Inflammatory macrophage (primary cell): ENCODE results near the gene ATRNL1.

ENCODE experiments used
- DNase-seq, 2 donors: peaks; one replicate each; pipeline ENCODE4 v3.0.0-alpha.2; 2020 to 2022

The ATRNL1 gene

DNA sequence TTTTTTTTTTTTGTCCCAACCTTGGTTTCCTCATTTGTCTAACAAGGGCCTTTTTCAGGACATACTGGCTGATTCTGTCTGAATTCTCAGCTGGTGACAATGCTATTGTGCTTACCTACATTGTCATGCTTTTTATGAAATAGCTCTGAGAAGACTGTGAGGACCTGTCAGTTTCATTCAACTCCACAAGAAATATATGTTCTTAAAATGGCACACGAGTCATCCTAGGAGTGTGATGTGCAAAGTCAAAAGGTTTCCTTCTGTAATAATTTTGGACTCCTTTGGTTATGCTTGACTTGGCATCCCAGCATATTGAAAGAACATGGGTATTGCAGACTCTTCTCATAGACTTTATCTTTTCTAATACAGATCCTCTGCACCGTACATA, 863.8 kb downstream of the ATRNL1 start:
- no peak for DNase-seq

DNA sequence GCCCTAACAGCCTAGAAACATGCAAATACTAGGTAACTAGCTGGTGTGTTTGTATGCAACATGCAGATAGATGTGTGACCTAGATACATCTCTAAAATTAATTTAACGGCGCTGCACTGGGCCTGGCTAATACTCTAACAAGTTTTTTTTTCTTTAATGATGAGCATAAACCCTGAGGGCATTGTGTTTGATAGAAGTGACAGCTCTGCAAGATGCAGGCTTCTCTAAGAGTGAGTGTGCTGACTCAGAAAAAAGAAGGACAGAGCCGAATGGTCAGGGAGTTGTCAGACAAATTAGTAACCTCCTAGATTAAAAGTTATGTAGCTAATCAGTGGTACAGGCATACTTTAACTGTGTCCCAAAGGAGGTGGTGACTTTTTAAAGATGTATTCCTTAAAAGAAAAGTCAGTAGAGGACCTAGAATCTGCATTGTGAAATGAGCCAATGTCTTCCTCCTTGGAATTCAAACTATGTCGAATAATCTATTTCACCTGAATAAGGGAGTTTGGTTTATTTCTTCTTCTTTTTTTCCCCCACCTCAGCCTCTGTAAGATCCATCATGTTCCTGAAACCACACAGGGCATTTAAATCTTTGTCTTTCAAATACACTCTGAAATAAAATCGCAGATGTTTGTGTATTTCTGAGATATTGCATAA, 864.7 kb downstream of the ATRNL1 start:
- no peak for DNase-seq

DNA sequence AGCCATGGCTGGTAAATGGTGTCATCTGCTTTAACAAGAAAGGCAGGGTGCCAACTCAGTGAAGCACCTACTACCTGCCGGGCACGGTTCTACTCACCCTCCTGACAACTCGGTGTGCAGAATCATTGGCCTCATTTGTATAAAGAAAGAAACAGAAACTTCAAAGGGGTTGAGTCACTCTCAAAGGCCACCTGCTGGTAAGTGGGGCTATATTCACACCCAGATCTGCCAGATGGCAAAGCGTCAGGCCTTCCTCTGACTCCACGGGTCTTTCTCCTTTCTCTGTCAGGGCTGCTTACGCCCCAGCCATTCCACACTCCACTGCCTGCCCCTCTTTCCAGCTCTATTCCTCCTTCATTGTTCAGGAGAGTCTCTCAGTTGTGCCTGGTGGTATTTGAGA, 870.7 kb downstream of the ATRNL1 start:
- no peak for DNase-seq

DNA sequence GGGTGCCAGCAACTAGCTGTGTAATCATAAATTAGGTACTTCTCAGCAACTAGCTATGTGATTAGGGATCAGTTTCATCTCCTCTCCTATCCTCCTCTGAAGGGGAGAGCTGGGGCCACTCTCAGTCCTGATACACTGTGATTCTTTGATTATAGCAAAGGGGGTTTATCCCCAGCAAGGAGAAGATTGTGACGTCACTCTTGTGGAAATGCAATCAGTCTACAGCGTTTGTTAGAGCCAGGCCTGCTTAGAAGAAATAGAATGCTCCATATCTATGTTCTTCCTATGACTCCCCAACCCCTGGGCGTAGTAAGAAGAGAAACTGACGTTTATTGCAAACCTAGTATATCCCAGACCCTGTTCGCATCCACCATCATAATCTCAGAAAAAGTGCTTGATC, 871.7 kb downstream of the ATRNL1 start:
- no peak for DNase-seq

DNA sequence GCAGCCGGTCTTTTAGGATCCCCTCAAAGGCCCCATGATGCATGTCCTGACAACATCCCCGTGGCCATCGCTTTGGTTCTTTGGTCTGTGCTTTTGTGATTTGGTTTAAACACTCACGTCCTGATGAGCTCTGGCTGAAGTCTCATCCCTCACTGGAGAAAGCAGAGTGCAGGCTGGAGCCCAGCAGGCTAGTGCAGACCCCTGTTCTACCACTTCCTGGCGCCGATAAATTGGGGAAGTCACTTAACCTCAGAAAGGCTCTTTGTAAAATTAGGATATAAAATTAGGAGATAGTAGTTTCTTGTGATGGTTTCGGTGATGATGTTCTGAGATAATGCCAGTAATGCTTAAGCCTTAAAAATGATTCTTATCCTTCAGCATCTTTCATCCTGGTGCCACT, 872.2 kb downstream of the ATRNL1 start:
- no peak for DNase-seq

DNA sequence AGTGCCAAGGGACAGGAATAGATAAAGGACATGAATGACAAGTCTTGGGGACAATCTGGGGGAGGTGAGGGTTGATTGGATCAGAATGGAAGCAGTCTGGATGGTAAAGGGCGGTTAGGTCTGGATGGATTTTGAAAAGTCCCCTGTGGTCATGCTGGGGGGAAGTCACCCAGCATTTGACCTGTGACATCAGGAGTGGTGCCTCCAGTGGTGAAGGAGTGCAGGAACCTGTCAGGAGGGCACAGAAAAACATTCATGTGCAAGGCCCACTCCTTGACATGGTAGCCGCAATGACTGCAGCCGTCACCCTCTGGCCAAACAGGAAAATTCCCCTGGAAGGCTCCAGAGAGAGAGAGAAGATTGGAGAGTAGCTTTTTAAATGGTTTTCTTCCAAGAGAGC, 875.1 kb downstream of the ATRNL1 start:
- DNase-seq: no peak

DNA sequence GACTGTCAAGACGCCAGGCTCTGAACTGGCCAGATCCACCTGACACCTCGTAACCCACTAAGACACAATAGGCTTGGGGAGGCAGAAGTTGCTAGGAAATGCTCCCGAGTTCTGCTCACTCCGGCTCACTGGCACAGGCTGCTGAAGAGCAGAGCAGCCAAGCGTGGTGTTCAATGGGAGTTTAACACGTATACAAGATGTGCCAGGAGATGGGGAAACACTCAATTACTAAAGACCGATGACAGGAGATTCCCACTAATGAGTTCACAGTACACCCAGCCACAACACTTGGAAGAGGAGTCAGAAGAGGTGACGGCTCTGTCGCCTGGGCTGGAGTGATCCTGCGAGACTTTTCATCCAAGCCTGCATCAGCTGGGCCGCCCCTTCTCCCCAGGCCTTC, 876.4 kb downstream of the ATRNL1 start:
- DNase-seq: no peak

DNA sequence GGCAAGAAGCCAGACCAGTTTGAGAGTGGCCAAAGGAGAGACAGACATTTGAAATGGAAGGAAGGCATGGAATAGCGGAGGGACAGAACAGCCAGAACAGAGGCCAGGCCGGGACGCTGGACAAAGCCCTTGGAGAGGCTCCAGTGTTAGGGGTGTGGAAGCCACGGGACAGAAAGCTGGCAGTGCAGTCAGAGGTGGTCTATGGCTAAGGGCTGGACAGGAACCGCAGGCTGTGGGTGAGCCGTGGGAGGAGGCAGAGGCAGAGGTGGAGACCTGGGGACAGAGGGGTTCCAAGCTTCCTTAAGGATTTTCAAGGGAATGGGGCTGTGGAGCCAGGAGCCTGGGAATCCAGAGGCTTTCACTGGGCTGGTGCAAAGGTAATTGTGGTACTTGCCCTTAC, 878.8 kb downstream of the ATRNL1 start:
- DNase-seq: no peak

DNA sequence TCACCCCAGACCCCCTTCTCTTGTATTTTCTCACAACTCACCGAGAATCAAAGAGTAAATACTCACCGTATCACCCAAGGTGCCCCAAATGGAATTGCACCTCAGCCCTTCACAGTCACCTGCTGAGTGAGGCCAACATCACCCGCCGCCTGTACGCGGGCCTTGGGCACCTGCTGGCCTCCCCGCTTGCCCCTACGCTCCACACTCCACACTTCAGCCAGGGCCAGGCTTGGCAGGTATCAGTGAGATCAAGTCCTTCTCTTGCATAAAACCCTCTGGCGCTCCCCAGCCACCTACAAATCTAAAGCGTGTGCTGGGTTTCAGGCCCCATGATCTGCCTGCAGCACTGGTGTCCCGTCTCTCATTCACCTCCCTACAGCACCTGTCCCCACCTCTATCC, 879.3 kb downstream of the ATRNL1 start:
- DNase-seq: no peak

DNA sequence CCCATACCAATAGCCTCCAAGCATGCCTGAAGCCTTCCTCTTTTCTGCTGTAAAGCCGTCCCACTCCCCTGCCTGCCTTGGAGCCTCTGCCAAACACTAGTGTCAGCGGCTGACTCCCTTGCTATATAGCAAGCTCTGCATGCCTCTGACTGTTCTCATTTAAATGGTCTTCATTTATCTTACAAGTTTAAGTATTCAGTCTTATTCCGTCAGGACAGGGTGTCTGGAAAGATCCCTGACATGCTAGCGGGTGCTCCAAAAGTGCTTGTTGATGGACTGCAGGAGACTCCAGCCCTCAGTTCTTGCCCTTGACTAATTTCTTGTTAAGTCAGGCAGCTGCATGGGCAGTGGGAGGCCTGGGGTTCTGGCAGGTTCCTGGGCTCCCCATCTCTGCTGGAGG, 881.2 kb downstream of the ATRNL1 start:
- no peak for DNase-seq

DNA sequence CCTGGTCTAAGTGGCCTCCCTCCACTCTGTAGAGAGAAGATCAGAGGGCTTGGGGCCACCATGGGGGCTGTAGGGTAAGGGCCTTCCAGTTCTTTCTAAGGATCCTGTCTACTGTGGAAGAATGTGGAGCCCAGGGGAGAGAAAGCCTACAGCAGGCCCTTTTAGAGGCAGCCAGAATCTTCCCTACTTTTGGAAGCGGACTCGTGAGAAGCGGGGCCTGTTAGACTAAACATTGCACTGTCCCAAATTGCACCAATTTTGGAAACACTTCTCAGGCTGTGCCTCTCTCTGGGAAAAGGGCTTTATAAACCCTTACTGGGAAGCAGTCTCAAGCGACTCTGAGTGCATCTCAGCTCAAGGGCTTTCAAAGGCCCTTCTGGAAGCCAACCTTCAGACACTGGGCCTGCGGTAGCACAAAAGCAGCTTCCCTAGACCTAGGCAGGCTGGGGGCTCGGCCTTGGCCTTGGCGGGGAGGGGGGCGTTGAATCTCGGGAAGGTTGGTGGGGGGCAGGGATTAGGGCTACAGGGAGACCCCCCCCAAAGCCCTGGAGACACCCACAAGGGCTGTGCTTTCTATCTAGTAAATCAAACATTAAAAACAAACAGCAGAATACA, 881.8 kb downstream of the ATRNL1 start:
- no peak for DNase-seq

DNA sequence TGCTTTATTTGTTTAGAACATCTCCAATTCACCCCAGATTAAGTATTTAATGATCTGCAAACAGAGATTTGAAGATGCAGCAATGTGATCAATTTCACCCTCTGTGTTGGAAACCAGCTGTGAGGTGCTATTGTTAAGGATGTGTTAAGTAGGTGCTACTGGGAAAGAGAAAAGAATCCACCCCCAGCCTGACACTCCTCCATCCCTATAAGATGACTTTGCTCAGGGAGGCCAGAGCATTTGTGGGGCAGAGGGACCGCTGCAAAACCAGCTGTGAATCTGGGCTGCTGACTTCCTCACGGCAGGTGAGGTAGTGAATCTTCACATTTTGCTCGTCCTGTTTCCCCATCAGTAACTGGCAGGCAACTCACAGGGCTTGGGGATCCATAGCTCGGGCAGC, 882.3 kb downstream of the ATRNL1 start:
- no peak for DNase-seq

DNA sequence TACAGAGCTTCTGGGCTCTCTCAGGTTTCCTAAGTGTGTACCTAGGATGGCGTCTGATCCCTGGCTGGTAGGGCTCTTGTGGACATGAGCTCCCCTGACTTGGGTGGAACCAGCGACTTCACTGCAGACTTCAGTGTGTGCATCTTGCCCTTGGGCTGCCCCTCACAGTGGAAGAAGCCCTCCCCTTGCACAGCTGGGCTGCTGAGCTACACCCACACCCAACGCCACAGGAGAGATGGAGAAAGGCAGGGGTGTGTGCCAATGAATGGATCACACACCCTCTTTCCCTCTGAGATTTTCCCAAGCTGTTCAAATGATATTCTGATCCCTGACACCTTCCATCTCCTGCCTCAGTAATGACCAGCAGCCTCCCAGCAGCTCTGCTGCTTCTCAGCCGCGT, 883.2 kb downstream of the ATRNL1 start:
- DNase-seq: no peak

DNA sequence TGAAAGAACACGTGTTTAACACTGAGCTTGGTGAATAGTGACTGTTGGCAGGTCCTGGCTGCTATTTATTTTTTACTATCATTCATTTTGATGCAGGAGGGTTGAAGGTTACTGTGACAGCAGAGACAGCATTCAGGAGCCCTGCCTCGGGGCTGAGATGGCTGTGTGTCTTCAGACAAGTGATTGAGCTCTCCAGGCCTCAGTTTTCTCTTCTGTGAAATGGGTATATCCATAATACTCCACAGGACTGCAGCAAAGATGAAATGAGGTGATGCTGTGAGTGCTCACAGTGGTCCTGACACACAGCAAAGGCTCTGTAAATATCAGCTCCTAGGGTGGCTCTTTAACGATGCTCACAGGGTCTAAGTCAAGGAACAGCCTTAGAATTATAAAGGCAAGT, 884.7 kb downstream of the ATRNL1 start:
- no peak for DNase-seq

DNA sequence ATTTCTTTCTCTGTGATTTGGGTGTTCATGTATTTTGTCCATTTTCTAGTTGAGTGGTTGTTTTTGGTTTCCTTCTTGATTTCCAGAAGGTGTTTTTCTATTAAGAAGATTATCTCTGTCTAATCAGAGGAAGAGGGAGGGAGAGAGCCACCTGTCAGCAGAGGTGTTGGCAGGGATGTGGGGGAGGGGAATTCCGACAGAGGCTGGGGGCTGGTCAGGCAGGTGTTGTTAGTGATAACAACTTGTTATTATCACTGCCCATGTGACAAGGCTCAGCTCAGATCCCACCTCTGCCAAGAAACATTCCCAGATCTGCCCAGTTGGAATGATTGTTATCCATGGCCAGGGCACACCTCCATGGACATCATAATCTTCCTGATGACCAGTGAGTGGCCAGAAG, 886.4 kb downstream of the ATRNL1 start:
- DNase-seq: no peak

DNA sequence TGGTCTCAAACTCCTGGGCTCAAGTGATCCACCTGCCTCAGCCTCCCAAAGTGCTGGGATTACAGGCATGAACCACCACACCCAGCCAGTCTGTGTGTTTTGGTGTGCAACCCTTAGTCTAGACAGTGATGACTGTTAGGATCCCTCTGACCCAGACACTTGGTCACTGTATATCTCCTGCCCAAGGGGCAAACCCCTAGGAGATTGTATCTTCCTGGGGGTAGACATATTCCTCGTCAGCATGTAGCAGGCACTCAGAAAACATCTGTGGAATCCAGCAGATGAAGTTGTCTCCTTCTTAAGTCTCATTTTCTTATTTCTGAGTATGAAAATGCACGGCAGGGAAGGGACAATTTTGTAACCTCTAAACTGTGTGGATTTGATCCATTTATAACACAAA, 887.3 kb downstream of the ATRNL1 start:
- no peak for DNase-seq

DNA sequence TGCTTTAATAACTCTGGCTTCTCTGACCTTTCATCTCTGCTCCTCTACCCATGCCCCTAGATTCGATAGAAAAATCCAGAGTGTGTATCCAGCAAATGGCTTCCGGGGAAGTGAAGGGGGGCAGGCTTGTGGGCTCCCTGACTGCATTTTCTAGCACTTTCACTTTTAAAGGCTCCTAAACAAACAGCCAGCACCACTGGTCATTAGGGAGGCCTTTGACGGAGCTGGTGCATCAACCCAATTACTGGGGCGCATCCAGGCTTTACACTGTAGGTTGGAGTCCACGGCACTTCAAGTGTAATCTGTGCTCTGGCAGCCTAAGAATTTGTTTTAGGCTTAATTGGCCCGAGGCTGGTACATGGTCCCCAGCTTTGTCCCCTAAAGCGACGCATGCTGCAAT, 887.9 kb downstream of the ATRNL1 start:
- DNase-seq: no peak

DNA sequence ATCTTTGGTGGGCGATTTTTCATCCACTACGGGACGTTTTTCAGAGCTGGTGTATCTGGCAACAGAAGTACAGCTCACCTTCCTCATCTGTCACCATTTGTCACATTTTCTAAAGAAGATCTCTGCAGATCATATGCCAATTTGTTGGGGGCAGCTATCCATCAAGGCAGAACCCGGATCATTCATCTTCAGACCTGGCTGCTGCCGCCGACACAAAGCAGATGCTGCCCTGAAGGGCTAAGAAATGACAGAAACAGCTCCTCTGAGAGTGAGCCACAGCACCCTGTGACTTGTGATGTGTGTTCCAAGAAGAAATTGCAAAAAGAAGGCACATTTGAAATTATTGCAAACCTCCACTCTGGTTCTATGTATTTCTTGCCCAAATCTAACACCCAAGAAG, 888.9 kb downstream of the ATRNL1 start:
- DNase-seq: no peak

DNA sequence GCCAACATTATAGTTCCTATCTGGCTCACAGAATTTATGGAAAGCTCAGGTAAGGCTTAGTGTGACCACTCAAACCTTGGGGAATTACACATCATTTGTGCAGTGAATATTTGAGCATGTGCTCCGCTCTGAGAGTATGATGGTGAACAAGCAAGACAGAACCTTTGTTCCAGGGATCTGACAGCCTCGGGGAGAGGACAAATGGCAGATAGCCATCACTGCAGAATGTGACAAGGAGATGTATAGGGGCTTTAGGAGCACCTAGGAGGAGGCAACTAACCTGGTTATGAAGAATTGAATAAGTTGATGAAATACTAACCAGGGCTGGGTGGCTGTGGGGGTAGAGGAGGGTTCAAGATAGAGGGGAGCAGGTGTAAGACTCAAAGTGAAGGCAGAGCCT, 889.4 kb downstream of the ATRNL1 start:
- DNase-seq: no peak

DNA sequence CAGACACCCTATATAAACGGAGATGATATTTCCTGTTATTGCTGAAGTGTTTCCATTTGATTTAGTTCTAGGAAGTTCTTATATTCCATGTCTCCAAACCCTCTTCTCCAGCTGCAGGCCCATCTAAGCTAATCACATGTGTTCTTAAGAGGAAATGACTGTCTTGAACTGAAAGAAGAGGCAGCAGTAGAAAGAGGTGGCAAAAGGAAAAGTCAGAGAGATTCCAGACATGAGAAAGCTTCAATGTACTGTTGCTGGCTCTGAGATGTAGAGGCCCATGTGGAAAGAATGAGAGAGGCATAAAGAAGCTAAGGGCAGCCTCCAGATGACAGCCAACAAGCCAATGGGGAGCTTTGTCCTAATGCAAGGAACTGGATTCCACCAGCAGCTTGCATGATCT, 892.6 kb downstream of the ATRNL1 start:
- no peak for DNase-seq

DNA sequence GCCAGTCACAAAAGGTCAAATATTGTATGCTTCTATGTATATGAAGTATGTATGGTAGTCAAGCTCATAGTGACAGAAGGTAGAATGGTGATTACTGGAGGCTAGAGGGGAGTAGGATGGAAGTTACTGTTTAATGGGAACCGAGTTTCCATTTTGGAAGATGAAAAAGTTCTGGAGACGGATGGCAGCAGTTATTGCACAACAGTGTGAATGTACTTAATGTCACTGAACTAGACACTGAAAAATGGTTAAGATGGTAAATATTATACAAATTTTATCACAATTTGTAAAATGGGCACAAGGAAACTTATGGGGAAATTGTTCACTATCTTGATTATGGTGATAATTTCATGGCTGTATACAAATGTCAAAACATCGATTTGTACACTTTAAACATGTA, 895.2 kb downstream of the ATRNL1 start:
- DNase-seq: no peak

DNA sequence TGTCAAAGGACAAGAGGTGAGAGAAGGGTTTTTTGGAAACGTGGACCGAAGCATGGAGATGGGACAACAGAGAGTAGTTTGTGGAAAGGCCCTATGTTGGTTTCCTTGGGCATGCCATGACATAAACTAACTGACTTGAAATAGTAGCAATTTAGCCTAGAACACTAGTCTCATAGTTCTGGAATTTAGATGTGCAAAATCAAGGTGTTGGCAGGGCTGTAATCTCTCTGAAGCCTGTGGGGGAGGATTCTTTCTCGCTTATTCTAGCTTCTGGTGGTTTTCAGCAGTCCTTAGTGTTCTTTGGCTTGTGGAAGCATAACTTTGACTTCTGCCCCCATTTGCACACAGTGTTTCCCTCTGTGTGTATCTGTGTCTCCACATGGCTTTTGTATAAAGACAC, 896.5 kb downstream of the ATRNL1 start:
- no peak for DNase-seq

DNA sequence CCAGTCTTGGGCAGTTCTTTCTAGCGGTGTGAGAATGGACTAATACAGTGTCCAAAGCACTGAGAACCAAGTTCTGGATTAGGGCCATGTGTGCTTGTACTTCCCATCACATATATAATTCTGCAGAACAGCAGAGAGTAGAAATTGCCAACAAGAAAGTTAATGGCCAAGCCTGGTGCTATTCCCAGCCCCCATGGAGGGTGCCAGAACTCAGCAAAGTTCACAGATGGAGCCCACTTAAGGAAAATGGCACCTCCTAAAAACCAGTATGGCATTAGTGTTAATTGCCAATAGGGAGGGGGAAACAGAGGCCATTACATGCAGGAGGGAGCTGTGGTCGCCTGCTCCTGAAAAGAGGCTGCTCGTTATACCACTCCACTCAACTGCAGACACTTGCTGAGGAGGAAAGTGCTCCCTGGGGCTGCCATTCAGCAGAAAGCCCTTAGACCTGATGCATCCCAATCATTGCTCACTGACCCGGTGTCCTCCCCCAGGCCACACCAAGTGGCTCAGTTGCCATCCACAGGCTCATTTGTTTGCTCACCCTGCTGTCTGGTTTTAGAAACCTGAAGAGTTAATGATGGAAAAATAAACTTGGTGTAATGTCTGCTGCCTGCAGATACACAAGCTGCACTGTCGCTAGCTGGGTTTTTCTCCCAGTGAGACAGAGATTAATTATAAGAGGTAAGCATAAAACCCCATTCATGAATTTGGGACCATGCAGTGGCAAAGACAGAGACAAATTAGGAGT, 899.2 kb downstream of the ATRNL1 start:
- no peak for DNase-seq

DNA sequence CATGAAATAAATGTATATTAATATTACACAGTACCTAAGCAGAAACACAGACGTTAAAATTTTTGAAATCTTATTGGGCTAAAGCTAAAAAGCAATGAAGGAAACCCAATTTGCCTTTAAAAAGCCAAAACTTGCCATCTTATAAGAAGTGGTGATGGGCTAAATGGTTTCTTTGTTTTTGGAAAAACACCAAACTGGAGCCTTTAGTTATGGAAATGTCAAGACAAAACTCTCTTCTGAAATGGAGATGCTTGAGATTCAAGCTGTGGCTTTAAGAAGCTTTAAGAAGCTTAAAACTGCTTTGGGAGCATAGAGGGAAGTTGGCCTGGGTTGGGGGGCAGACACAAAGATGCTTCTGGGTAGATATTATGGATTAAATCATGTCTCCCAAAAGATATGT, 902.9 kb downstream of the ATRNL1 start:
- DNase-seq: no peak
